K562 (cell line): ENCODE results near the gene ITGAL. TPM values are rescaled to one million over a fixed set of nuclear protein-coding genes. Genes with fewer than 3 reads are reported as not detected.

Source experiments
- COPS2 ChIP-seq: fragments of 450-650 bp; conservative IDR thresholded peaks from 2 replicates; pipeline ENCODE4 v1.6.1; 2016; ENCODE audit warnings: mild to moderate bottlenecking, moderate library complexity
- ERF ChIP-seq: fragments of 450-650 bp; formaldehyde crosslinking; IDR thresholded peaks from 2 replicates; pipeline ENCODE4 v1.4.0; 2020; ENCODE audit warnings: mild to moderate bottlenecking, mixed read lengths
- FOSL1 ChIP-seq: fragments of 200-800 bp; sonication (Bioruptor generic); conservative IDR thresholded peaks from 2 replicates; pipeline ENCODE4 v1.6.1; 2016; ENCODE audit warnings: missing genetic modification characterization, missing compliant biosample characterization
- HDAC2 ChIP-seq: fragments of 450-650 bp; IDR thresholded peaks from 2 replicates; pipeline ENCODE4 v1.6.1; 2016; ENCODE audit warnings: mild to moderate bottlenecking
- HMGN3 ChIP-seq: IDR thresholded peaks from 2 replicates; pipeline ENCODE4 v1.6.1; 2011; ENCODE audit warnings: borderline replicate concordance, low read depth, mild to moderate bottlenecking, mixed read lengths, low read length; ENCODE audit not compliant: insufficient read length; ENCODE audit errors: extremely low read depth
- ILK ChIP-seq: fragments of 450-650 bp; IDR thresholded peaks from 2 replicates; pipeline ENCODE4 v1.6.1; 2016; ENCODE audit warnings: missing genetic modification characterization, low read depth, mild to moderate bottlenecking, missing compliant biosample characterization, moderate library complexity, borderline replicate concordance
- MAZ ChIP-seq, 2 experiments: fragments of 450-650 bp in 1 of 2; sonication (generic) in 1 of 2; formaldehyde crosslinking; IDR thresholded peaks in 1 of 2; conservative IDR thresholded peaks in 1 of 2; 2 replicates each; pipeline versions ENCODE4 v1.4.0 to v1.5.0; 2020; ENCODE audit warnings: mild to moderate bottlenecking in 1 of 2, missing genetic modification reagents in 1 of 2
- SP2 ChIP-seq: IDR thresholded peaks from 2 replicates; pipeline ENCODE4 v1.6.1; 2011; ENCODE audit warnings: mild to moderate bottlenecking, low read depth, low read length, moderate library complexity; ENCODE audit not compliant: poor library complexity, severe bottlenecking; ENCODE audit errors: extremely low read depth
- SPI1 ChIP-seq: IDR thresholded peaks from 2 replicates; pipeline ENCODE4 v1.6.1; 2011; ENCODE audit warnings: low read depth, low read length, control low read depth, borderline replicate concordance
- TCF7L2 ChIP-seq: fragments of 150-350 bp; IDR thresholded peaks from 2 replicates; pipeline ENCODE4 v1.6.1; 2016; ENCODE audit warnings: low read depth, mild to moderate bottlenecking, low read length, moderate library complexity
- YY1 ChIP-seq, 3 experiments: IDR thresholded peaks; 2 replicates each; pipeline ENCODE4 v1.6.1; 2011; ENCODE audit warnings: low read length in 2 of 3, mild to moderate bottlenecking in 2 of 3, moderate library complexity in 2 of 3, borderline replicate concordance in 1 of 3, control low read depth in 1 of 3, low read depth in 1 of 3; ENCODE audit not compliant: insufficient read depth in 3 of 3, insufficient replicate concordance in 2 of 3, control insufficient read depth in 1 of 3, insufficient read length in 1 of 3; ENCODE audit errors: extremely low read depth in 1 of 3
- polyA plus RNA-seq, 8 experiments: library from polyadenylated mRNA; depleted of rRNA in 4 of 8; stranded (reverse) in 5 of 8; unstranded in 3 of 8; fragments of >200 nt; fragmentation: Nextera tagmentation in 2 of 8; fragmentation: Illumina TruSeq in 1 of 8; extraction: Ambion mirVana in 2 of 8; extraction: Trizol in 1 of 8; gene quantifications; 2 replicates each; pipeline versions ENCODE4 v1.2.1 to v1.2.3, GENCODE V29; 2011 to 2014; ENCODE audit warnings: inconsistent platforms in 1 of 8, missing spikeins in 1 of 8
- total RNA-seq, 7 experiments: library from RNA; depleted of rRNA in 6 of 7; stranded (reverse); fragments of >200 nt in 6 of 7; fragmentation: Illumina TruSeq in 2 of 7; extraction: Trizol in 2 of 7; gene quantifications; 2 replicates each; pipeline versions ENCODE4 v1.2.1 to v1.2.3, GENCODE V29; 2011 to 2021; ENCODE audit warnings: low replicate concordance in 1 of 7
- TF ChIP-seq, protein P1 (sequence below): fragments of 450-650 bp; formaldehyde crosslinking; IDR thresholded peaks from 2 replicates; pipeline ENCODE4 v1.4.0; 2020; ENCODE audit warnings: mild to moderate bottlenecking, mixed read lengths
- TF ChIP-seq, protein P2 (sequence below): fragments of 450-650 bp; IDR thresholded peaks from one replicate; pipeline ENCODE4 v1.6.1; 2018; ENCODE audit warnings: mild to moderate bottlenecking, moderate library complexity; ENCODE audit not compliant: partially characterized antibody
- TF ChIP-seq, protein P3 (sequence below), 2 experiments: fragments of 150-350 bp in 1 of 2; IDR thresholded peaks; 2 replicates each; pipeline ENCODE4 v1.6.1; 2012 to 2016; ENCODE audit warnings: low read depth in 2 of 2, low read length in 2 of 2, mild to moderate bottlenecking in 1 of 2, moderate library complexity in 1 of 2
- TF ChIP-seq, protein P4 (sequence below): fragments of 250-450 bp; sonication (Bioruptor Pico); IDR thresholded peaks from 2 replicates; pipeline ENCODE4 v1.5.0; 2020; ENCODE audit warnings: mild to moderate bottlenecking, borderline replicate concordance

Gene ITGAL
- total and polyA plus RNA-seq, 9 of the 15 experiments (the other 6 are each of a cell fraction or from before 2014, with no cell fraction given): 0.01 to 0.53 TPM; not detected in 7

DNA sequence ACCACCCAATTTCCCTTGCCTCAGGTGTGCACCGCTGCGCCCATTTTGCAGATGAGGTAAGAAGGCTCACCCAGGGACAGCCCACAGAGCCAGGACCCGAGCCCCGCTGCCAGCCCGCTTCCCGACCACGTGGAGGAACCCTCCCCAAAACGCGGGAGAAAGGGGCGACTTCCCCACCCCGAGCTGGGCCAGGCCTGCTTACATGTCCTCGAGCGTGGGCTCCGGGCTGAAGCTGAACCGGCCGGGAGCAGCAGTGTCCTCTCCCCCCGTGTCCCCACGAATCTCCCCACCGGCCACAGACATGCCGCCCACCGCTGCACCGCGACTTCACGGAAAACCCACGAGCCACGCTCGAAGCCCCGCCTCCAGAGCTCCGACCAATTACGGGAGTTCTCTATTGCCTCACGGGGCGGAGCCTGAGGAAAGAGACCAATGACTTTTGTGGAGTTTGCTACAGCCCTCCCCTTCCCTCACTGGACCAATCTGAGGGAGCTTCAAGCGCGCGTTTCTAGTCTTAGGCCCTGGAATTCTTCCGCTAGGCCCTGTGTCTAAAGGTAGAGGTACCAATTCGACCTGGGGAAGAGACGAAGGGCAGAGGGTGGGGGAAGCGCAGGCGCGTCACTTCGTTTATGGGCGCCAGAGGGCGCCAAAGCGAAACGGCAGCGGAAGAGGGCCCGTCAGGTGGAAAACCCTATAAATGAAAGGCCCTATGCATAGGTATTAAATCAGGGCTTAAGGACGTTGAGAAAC lies 42.7 kb upstream of the ITGAL start, which contains the start of gene DCTPP1 (continued):
- TF ChIP-seq FOSL1 (tag) (no peak), HDAC2 (peak; percentile 40; the same call in 1 of the 2 replicates), SP2 (peak; percentile 49), TCF7L2 (0 out of 2 replicates have a peak, but pooled peaks have one; percentile 22), ERF (CRISPR knock-in tag) (no peak), COPS2 (no peak), ILK (tag) (no peak), HMGN3 (no peak), YY1 (IDR thresholded peaks at IDR 0.05; ENCODE audit: borderline replicate concordance in 1 of 3, control insufficient read depth in 1 of 3, extremely low read depth in 1 of 3, insufficient read depth in 3 of 3, insufficient read length in 1 of 3, insufficient replicate concordance in 2 of 3, low read depth in 1 of 3, low read length in 2 of 3) (peak in 1 of 3 experiments; percentile 7), SPI1 (peak; percentile 28; the same call in 1 of the 2 replicates), MAZ (CRISPR knock-in tag; conservative IDR thresholded peaks at IDR 0.05 in 1 of 2, IDR thresholded peaks at IDR 0.05 in 1 of 2) (peak in 1 of 2 experiments; percentile 90; a peak in 3 of 4 replicates)
- TF ChIP-seq, protein P1, sequence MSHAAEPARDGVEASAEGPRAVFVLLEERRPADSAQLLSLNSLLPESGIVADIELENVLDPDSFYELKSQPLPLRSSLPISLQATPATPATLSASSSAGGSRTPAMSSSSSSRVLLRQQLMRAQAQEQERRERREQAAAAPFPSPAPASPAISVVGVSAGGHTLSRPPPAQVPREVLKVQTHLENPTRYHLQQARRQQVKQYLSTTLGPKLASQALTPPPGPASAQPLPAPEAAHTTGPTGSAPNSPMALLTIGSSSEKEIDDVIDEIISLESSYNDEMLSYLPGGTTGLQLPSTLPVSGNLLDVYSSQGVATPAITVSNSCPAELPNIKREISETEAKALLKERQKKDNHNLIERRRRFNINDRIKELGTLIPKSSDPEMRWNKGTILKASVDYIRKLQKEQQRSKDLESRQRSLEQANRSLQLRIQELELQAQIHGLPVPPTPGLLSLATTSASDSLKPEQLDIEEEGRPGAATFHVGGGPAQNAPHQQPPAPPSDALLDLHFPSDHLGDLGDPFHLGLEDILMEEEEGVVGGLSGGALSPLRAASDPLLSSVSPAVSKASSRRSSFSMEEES: no peak
- TF ChIP-seq, protein P2, sequence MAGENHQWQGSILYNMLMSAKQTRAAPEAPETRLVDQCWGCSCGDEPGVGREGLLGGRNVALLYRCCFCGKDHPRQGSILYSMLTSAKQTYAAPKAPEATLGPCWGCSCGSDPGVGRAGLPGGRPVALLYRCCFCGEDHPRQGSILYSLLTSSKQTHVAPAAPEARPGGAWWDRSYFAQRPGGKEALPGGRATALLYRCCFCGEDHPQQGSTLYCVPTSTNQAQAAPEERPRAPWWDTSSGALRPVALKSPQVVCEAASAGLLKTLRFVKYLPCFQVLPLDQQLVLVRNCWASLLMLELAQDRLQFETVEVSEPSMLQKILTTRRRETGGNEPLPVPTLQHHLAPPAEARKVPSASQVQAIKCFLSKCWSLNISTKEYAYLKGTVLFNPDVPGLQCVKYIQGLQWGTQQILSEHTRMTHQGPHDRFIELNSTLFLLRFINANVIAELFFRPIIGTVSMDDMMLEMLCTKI: no peak
- TF ChIP-seq, protein P3, sequence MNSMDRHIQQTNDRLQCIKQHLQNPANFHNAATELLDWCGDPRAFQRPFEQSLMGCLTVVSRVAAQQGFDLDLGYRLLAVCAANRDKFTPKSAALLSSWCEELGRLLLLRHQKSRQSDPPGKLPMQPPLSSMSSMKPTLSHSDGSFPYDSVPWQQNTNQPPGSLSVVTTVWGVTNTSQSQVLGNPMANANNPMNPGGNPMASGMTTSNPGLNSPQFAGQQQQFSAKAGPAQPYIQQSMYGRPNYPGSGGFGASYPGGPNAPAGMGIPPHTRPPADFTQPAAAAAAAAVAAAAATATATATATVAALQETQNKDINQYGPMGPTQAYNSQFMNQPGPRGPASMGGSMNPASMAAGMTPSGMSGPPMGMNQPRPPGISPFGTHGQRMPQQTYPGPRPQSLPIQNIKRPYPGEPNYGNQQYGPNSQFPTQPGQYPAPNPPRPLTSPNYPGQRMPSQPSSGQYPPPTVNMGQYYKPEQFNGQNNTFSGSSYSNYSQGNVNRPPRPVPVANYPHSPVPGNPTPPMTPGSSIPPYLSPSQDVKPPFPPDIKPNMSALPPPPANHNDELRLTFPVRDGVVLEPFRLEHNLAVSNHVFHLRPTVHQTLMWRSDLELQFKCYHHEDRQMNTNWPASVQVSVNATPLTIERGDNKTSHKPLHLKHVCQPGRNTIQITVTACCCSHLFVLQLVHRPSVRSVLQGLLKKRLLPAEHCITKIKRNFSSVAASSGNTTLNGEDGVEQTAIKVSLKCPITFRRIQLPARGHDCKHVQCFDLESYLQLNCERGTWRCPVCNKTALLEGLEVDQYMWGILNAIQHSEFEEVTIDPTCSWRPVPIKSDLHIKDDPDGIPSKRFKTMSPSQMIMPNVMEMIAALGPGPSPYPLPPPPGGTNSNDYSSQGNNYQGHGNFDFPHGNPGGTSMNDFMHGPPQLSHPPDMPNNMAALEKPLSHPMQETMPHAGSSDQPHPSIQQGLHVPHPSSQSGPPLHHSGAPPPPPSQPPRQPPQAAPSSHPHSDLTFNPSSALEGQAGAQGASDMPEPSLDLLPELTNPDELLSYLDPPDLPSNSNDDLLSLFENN (IDR thresholded peaks at IDR 0.05; ENCODE audit: low read depth in 2 of 2, low read length in 2 of 2): 0 out of 4 replicates have a peak, but pooled peaks of 1 of the 2 experiments have one; percentile 9
- TF ChIP-seq, protein P4, sequence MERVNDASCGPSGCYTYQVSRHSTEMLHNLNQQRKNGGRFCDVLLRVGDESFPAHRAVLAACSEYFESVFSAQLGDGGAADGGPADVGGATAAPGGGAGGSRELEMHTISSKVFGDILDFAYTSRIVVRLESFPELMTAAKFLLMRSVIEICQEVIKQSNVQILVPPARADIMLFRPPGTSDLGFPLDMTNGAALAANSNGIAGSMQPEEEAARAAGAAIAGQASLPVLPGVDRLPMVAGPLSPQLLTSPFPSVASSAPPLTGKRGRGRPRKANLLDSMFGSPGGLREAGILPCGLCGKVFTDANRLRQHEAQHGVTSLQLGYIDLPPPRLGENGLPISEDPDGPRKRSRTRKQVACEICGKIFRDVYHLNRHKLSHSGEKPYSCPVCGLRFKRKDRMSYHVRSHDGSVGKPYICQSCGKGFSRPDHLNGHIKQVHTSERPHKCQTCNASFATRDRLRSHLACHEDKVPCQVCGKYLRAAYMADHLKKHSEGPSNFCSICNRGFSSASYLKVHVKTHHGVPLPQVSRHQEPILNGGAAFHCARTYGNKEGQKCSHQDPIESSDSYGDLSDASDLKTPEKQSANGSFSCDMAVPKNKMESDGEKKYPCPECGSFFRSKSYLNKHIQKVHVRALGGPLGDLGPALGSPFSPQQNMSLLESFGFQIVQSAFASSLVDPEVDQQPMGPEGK (CRISPR knock-in tag): no peak
